ENCODE data around the gene CDH13.

CDH13 gene

DNA sequence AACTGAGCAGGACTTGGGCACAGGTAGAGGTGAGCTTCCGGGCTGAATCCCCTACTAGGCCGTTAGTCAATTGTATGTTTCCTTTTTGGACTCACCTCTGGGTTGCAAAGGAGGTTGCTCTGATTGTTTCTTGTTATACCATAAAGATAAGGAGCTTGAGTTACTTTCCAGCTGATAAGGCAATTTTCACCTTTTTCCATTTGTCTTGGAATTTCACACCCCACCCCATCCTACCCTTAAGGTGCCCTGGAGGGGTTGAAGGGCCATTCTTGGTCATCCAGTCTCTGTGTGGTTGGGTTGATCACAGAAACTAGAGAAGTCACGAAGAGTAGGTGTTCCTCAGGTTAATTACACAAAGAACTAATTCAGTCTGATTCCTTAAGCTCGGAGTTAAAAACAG, 162.2 kb downstream of the CDH13 start:
- no peak for DNase-seq (ENCODE audit: low spot score)

DNA sequence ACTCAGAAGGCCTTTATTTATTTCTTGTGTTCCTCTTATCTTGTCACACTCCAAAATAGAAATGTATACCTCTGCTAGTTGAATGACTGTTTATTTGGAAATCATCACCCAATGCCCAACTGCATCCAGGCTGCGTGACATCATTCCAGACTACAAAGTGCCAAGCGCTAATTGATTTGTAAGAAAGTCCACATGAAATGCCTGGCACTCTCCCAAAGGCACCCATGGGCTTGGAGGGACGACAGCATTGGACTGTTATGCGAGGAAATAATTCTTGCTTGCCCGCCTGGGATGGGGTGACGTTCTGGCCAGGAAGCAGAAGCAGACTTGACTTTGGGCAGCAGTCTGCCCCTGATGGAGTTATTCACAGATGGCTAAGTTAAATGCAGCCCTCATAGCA, 165.9 kb downstream of the CDH13 start:
- no peak for DNase-seq (ENCODE audit: low spot score)

DNA sequence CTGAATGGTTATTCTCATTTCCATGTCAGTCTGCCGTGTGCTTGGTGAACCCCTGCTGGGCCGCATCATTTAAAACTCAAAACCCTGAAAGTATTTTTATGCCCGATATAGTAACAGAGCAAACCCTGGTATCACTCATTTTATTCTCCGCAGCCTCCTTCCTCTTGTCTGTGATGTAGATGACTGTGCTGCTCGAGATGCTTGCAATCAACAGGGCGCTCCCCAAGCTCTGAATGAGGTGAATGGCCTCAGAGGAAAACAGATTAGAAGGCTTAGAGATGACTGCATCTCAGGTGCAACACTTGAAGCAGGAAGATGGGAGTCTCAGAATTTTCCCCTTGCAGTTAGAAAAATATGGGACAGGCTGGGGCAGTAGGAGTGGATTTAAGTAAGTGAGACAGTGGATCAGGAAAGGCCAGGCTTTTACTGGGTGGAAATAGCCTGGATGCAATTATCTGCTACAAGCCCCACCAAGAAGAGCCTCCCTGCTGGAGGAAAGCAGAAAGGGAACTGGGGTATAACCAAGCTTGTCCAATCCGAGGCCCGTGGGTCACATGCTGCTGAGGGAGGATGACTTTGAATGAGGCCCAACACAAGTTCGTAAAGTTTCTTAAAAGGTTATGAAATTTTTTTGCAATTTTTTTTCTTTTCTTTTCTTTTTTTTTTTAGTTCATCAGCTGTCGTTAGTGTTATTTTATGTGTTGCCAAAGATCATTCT, 166.9 kb downstream of the CDH13 start:
- DNase-seq (ENCODE audit: low spot score) = no peak

DNA sequence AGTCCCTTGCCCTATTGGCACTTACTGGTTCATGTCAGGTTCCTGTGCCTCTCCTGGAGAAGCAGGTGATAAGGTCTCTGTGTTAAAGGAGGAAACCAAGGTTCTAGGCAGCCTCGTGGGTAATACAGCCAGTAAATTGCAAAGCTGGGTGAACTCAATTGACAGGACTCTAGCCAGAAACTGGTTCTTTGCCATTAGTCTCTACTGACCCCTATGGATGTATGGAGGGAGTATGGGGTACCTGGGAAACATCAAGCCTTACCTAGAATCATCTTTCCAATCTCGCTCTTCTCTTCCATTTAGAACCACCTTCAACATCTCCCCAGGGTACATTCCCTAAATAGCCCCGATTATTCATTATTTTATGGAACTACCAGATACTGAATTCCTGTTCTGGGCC, 169.3 kb downstream of the CDH13 start:
- DNase-seq (ENCODE audit: low spot score) = no peak

DNA sequence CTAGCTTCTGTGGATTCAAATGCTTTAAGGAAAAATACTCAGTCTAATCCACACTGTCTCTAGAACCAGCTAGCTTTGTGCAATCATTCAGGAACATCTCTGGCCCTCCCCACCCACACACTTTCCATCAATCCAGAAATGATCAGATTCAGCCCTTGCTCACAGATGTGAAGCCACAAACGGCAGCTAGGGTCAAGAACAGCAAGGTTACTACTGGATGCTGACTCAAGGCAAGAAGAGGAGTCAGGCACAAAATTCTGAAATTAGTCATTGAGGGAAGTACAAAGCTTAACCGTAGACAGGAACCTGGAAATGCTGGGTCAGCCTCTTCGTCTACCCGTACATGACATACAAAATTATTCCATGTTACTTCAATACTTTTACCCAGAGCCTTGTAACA, 174.6 kb downstream of the CDH13 start:
- no peak for DNase-seq (ENCODE audit: low spot score)

DNA sequence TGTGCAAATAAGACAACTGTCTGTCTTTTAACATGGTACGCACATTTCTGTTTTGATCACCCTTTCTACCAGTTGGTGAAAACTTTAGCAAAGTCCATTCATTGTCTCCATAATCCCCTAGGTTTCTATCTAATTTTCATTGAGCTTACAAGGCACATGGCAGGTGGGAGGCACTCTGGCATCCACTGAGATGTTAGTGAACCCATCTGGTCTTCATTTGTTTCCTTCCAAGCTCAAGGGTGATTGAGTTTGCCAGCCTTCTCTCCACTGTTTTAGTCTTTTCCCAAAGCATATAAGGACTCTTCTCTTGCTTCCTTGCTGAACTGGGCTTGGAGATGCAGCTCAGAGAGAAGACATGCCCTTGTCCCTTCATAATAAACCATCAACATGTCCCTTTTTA, 179.1 kb downstream of the CDH13 start:
- no peak for DNase-seq (ENCODE audit: low spot score)

DNA sequence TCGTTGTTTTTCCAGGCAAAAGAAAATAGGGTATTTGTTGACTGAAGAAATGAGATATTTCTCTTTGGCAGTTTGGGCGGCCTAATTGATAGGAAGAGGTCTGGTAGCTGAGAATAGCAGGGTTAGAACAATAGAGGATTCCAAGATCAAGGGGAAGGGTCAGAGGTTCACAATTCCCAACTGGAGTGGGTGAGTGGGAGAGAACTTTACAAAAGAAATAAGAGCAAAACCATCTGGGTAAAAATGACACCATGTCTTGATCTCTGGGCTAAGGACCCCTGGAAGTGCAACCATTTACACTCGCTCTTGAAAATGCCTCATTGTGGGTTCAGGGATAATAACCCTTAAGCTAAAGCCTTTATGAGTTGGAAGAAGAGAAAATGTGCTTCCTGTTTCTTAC, 180.5 kb downstream of the CDH13 start:
- DNase-seq (ENCODE audit: low spot score) = no peak

DNA sequence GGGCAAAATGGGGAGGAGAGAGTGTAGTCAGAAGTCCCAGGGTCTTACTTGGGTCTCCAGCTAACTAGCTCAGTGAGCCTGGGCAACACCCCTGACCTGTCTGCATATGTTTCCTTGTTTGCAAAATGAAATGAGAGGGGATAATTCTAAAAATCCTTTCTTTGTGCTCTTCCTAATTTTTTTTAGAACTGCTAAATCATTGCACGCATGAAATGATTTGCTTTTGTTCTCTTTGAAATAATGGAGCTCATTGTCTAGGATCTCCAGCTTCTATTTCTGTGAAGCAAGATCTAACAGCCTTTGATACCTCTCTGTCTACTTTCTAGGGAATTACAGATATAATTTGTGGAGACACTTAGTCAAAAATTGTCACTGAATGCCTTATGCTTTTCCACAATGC, 181.3 kb downstream of the CDH13 start:
- DNase-seq (ENCODE audit: low spot score) = no peak

DNA sequence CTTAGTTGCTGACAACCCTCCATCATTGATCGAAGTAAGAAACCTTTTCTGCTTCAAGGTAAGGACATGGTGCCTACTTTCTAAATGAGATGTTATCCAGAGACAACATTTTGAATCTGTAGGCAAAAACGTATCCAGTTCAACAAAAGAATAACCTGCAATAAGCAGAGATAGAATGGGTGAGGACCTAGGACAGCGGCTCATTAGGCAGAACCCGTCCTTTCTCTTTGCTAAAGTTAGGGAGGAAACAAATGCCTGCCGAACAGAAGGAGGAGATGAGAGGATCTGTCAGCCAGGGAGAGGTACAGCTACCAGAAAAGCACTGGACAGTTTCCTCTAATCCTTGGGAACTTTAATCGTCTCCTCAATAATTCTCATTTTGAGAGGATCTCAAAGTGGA, 183.3 kb downstream of the CDH13 start:
- DNase-seq (ENCODE audit: low spot score) = no peak

DNA sequence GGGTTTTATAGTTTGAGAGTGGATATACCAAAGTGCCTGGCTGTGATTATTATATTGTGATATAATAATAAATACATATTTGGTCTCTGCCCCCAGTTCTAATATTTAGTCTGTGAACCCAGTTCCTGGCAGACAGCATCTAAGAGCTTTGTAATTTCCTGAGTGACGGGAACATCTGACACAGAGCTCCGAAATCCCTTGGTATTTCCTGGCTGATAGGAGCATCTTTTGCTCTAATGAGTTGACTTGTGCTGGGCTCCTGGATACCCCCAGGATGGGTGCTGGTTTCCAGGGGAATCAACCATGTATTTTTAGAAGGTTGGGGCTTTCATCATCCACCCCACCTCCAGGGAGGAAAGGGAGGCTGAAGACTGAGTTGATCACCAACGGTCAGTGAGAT, 187.3 kb downstream of the CDH13 start:
- DNase-seq (ENCODE audit: low spot score) = no peak

DNA sequence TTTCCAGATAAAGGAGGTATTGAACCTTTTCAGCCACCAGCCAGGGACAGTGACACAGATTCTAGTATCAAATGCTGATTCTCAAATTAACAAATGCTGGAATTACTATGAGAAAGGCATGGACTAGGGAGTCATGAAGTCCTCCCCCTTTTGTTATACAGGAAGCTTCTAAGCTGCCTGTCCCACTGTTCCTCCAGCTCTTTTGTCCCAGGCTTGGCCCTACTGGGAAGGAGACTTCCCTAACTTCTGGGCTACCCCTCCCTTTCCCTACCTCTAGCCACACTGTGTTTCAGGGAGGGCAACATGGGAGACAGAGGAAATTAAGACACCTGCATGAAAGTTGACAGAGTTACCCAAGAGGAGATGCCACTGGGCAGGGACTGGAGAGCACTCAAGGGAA, 192.5 kb downstream of the CDH13 start:
- no peak for DNase-seq (ENCODE audit: low spot score)

DNA sequence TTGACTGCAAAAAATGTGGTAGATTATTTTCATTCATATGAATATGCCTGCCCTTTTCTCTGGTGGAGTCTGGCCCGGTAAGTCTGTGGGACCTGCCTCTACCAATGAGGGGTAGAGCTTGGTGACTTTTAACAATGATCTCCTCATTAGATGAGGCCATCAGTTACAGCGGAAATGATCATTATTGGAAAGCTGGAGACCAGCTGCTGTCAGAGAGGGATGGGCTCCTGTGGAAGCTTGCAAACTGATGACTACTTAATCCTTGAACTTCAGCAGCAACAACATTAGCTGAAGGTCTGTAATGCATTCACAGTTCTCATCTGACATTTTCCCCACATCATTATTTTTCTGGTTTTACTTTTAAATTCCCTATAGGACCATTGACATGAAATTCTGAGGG, 194.1 kb downstream of the CDH13 start:
- no peak for DNase-seq (ENCODE audit: low spot score)

DNA sequence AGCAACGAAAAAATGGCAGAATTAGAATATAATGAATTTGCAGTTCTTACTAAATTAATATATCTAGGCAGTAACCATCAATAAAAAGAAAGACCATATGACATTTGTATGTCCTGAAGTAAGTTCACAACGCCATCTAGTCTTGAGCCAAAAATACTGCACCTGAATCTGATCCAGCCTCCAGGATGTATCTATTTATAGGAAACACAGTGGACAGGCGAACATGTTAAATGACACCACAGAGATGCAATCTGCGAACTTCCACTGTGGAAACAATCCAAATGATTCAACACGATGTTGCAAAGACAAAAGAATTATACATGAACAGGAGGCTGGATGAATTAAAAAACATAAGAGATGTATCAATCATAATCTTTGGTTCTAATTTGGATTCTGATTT, 197.6 kb downstream of the CDH13 start:
- no peak for DNase-seq (ENCODE audit: low spot score)

DNA sequence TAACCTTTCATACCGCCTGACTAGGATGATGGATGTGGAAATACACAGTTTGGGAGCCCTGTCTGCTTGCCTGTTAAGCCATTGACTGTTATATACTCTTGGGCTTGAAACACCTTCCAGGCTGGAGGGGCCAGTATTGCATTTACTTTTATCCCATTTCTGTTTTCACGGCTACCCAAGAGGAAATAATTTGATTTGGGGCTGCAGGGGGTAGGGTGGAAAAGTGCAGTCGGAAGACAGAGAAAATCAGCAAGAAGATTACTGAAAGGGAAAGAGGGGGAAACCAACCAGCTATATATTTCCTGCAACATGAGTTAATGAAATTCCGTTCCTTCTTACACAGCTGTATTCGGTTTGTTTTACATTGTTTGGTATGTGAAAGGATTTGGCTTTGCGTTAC, 202.5 kb downstream of the CDH13 start:
- DNase-seq (ENCODE audit: low spot score) = no peak

DNA sequence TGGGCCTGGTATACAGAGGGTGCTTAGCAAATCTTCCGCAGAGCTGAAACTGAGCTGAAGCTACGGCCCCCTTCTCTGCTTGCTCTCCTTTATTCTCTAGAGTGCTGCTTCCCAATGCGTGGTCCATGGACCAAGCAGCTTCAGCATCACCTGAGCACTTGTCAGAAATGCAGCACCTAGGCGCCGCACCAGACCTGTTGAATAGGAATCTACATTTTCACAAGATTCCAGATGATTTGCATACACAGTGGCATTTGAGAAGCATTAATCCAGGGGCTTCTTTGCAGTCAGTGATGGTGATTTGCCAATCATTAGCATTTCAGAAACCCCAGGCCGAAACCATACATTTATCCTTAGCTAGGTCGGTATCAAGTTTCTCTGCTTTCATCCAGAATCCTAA, 204.2 kb downstream of the CDH13 start:
- DNase-seq (ENCODE audit: low spot score) = no peak

DNA sequence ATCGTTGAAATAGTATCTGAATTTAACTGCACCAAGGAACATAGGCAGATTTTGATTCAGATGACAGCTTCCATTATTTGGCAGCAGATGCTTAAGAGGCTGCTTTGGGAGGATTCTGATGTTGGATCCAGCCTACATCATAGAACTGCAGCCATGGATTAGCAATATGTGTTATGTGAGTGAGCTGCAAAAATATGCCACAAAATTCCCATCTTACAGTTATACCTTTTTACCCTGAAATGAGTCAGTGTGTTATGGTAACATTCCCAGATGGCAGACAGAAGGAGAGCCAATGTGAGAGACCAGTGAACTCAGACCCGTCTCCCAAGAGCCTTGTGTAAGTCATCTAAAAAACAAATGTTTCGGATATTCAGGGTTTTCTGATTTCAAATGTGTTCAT, 206.1 kb downstream of the CDH13 start:
- no peak for DNase-seq (ENCODE audit: low spot score)

DNA sequence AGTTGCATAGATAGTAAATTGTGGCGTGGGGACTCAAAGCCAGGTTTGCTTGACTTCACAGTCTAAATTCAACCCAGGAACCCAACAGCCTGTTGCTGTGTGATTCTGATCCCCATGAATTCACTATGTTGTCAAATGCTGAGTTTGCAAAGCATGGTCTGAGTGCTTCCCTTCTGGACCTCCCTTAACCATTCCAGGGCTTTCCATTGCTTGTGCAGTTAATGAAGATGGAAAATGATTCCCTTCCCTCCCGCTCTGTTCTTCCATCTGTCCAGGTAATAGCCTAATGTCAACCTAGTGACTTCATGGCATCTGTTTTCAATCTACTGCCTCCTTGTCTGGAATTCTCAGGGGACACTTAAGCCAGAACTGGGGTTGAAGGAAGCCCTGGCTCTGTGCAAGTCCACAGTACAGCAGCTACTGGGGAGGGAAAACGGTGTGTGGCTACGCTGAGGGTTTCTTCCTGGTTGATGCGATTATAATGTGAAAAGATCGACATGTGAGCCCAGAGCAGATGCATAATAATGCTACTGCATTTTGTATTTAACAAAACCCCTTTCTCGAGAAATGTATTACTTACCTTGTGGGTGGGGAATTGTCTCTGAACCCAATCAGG, 206.7 kb downstream of the CDH13 start:
- no peak for DNase-seq (ENCODE audit: low spot score)

DNA sequence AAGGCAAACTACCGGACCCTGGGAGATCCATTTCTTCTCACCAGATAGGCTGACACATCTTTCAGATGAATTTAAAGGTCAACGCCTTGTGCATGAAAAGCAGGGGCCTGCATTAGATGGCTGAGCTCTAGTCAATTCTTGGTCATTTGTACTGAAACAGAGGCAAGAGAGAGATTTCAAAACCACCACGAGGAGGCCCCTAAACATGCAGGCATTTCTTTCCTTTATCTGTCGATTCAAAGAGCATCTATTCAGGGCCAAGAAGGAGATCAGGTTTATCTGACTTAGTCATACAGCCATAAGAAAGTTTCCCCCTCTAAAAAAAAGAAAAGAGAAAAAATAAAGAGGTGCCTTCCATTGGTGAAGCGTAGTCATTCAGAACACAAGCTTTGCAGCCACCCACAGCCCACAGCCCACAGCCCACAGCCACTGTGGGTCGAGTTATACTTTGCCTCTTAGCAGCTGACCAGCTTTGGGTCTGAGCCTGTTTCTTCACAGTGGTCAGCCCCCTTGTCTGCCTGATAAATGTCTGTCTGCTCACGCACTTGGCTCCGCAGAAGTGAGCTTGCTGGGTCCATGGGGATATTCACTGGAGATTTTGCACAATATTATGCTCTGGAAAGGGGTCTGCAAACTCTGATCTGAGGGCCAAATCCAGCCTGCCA, 207.5 kb downstream of the CDH13 start:
- no peak for DNase-seq (ENCODE audit: low spot score)

DNA sequence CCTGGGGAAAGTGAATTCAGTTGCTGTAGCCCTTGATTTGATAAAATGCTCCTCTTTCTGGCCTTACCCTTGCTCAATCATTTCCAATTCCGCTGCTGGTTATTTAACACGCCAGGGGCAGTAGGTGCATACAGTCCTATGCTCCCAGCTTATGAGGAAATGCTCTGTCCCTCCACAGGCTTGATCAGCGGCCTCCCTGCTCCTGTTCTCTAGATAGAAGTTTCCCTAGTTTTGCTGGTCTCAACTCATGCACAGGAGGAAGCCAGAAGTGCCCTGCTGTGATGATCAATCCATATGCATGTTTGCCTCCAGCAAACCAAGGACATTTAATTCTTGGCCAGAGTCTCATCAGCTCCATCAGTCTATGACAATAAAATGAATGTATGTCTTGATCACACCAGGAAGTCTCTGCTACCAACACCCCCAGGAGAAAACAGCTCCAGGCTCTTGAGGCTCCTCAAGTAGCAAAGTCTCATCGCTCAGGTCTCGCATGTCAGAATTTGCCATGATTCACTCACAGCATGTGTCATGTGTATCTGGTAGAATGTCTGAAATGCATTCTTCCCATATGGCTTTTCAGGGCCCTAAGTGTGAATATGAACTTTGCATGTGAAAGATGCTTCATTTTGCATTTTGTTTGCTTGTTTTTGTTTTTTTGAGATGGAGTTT, 208.9 kb downstream of the CDH13 start:
- DNase-seq (ENCODE audit: low spot score) = no peak

DNA sequence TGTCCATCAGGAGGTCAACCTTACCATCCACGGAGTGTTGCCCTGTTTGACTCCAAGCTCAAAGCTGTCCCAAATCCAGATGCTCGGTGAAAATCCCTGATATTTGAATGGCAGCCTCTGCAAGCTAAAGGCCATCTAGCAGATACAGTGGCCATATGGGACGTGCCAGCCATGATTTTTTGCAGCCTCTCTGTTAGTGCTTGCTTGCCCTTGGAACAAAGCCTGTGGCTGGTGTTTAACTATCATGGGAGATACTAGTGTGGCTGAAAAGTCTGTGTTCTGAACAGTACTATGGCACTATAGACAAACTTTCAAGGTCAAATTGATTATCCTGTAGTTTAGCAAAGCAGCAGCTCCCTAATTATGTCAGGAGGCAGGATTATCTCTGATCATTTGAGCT, 214.3 kb downstream of the CDH13 start:
- no peak for DNase-seq (ENCODE audit: low spot score)

DNA sequence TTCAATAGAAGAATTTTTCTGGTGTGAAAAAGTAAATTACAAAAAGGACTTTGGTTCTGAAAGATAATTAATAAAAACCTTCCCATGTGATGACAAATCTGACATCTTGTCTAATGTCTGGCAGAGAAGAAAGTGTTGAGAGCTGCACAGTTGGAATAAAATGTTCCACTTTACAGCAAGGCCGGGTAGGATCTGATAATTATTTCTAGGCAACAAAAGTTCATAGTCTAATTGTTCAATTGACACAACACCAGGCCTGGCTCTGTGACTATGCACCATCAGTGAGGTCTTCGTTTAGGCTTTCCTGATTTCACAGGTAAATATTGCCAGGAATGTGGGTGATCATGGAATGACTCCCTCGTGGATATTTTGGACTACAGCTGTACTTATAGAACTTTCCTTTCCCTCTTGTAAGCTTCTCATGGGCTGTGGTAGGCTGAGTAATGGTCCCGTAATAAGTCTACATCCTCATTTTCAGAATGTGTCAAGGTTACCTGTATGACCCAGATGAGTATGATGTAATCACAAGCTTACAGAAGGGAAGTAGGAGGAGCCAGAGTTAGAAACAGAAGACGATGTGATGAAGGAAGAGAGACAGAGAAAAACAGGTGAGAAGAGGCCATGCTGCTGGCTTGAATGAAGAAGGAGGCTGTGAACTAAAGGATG, 217.0 kb downstream of the CDH13 start:
- DNase-seq (ENCODE audit: low spot score) = no peak

DNA sequence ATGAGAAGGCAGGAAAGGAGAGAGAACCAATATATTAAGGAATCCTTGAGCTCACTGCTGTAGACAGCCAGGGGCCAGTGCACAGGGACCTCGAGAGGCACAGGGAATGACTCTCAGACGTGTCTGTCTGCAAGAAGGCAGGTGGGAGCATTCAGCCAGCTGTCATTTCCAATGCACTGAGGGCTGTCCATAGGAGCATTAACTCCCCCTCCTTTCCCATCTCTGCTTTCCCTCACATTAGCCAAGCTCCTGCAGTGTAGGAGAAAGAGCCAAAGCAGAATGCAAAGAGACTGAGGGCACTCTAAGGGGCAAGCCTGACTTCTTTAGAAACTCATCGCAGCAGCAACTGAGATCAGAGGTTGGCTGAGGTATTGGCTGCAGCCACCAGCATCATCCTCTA, 218.3 kb downstream of the CDH13 start:
- no peak for DNase-seq (ENCODE audit: low spot score)

DNA sequence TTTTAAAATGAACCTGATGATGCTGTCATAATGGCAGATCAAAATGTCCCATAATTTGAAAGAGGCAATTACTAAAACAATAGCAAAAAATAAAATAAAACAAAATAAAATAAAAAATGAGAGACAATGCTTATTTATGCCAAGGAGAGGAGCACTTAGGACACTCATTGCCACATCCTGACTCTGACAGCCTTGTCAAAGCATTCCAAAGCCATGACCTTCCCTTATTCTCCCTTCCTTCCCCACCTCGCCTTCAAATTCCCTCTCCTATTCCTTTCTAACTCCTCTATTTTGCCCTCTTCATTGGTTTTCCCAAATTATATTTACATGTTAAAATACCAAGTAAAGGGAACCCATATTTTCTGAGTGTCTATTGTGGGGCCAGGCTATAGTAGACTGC, 220.0 kb downstream of the CDH13 start:
- DNase-seq (ENCODE audit: low spot score) = no peak
